Osteoblast (primary cell): Measurements from ENCODE around the gene CTLA4. TPM values are rescaled to one million over a fixed set of nuclear protein-coding genes. Genes with fewer than 3 reads are reported as not detected.

Experiments used
- DNase-seq: peaks from one replicate; pipeline ENCODE4 v3.0.0; 2011; ENCODE audit warnings: low spot score, mixed read lengths; ENCODE audit not compliant: insufficient read length; ENCODE audit errors: missing footprints
- H2AFZ ChIP-seq: 2 replicates; pipeline ENCODE4 v1.6.0; 2011; ENCODE audit warnings: mild to moderate bottlenecking, low read length
- H3K27ac ChIP-seq: 2 replicates; pipeline ENCODE4 v1.5.1; 2011; ENCODE audit warnings: mild to moderate bottlenecking, low read depth, low read length, moderate library complexity
- H3K27me3 ChIP-seq: 2 replicates; pipeline ENCODE4 v1.6.0; 2012; ENCODE audit warnings: mild to moderate bottlenecking, control low read depth, inconsistent platforms, low read length, moderate library complexity; ENCODE audit not compliant: insufficient read depth
- H3K36me3 ChIP-seq: 2 replicates; pipeline ENCODE4 v1.5.1; 2011; ENCODE audit warnings: mild to moderate bottlenecking, low read length, control low read depth, moderate library complexity; ENCODE audit not compliant: insufficient read depth
- H3K4me1 ChIP-seq: 2 replicates; pipeline ENCODE4 v1.5.1; 2011; ENCODE audit warnings: mild to moderate bottlenecking, low read length, control low read depth, moderate library complexity; ENCODE audit not compliant: insufficient read depth
- H3K4me2 ChIP-seq: 2 replicates; pipeline ENCODE4 v1.6.0; 2011; ENCODE audit warnings: mild to moderate bottlenecking, low read length; ENCODE audit not compliant: insufficient read depth
- H3K4me3 ChIP-seq: fragments of 200-600 bp; sonication (generic); 3 replicates; pipeline ENCODE4 v1.5.1; 2012; ENCODE audit warnings: mild to moderate bottlenecking, low read length, inconsistent platforms; ENCODE audit not compliant: insufficient read depth
- H3K79me2 ChIP-seq: 2 replicates; pipeline ENCODE4 v1.6.0; 2012; ENCODE audit warnings: mild to moderate bottlenecking, low read length, control low read depth, inconsistent platforms; ENCODE audit not compliant: insufficient read depth
- H3K9me3 ChIP-seq: 2 replicates; pipeline ENCODE4 v1.5.1; 2011; ENCODE audit warnings: low read depth, low read length, control low read depth
- H4K20me1 ChIP-seq: 2 replicates; pipeline ENCODE4 v1.6.0; 2012; ENCODE audit warnings: mild to moderate bottlenecking, low read length, control low read depth; ENCODE audit not compliant: insufficient read depth
- CTCF ChIP-seq: IDR thresholded peaks from 2 replicates; pipeline ENCODE4 v1.5.1; 2011; ENCODE audit warnings: mild to moderate bottlenecking, low read depth, low read length, moderate library complexity; ENCODE audit errors: extremely low read depth
- total RNA-seq: library from RNA; depleted of rRNA; stranded (reverse); fragments of >200 nt; gene quantifications from 2 replicates; pipeline ENCODE4 v1.2.3, GENCODE V29; 2012

CTLA4 gene
- total RNA-seq, 1 donor, result not detected

DNA sequence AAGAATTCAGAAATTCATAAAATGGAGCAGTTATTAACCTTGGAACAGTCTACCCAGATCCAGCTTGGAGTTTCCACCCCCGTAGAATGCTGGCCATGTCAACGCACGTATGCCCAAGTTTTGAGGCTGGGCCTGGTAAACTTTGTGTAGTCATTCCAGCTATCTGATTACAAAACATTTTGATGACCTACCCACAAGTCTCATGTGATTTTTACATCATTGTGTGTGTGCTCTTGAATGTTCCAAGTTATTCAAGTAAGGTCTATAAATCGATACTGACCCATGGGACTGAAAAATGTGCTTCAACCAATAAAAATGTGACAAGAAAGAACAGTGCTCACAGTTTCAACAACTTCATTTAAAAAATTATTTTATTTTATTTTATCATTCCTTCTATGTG lies 36.5 kb downstream of the CTLA4 start:
- H3K4me1 ChIP-seq, result peaks cover 20% of the 10 kb centered on the region
- no peak overlapping the region for H3K4me3 ChIP-seq
- no peak for TF ChIP-seq CTCF
- H3K9me3 ChIP-seq, result peaks cover 3% of the 10 kb centered on the region
- H2AFZ ChIP-seq, result no peak overlapping the region
- H3K27me3 ChIP-seq, result no peaks in the 10 kb centered on the region
- DNase-seq, result no peak
- H3K4me2 ChIP-seq, result no peak overlapping the region
- H3K79me2 ChIP-seq, result no peaks in the 10 kb centered on the region
- H4K20me1 ChIP-seq, result no peaks in the 10 kb centered on the region
- H3K27ac ChIP-seq, result no peak overlapping the region
- no peaks in the 10 kb centered on the region for H3K36me3 ChIP-seq

- Histone ChIP-seq H3K4me3 (no peak overlapping the region), H3K36me3 (no peaks in the 10 kb centered on the region), H3K9me3 (peaks cover 3% of the 10 kb centered on the region), H4K20me1 (no peaks in the 10 kb centered on the region), H3K79me2 (no peaks in the 10 kb centered on the region), H3K4me2 (no peak overlapping the region), H3K27me3 (no peaks in the 10 kb centered on the region), H2AFZ (no peak overlapping the region), H3K4me1 (peaks cover 22% of the 10 kb centered on the region), H3K27ac (no peak overlapping the region)
- TF ChIP-seq CTCF, result no peak
- DNase-seq, result no peak
Observed at GRCh38 chr2:203905656-203906055, 38.1 kb downstream of the CTLA4 start.

DNA sequence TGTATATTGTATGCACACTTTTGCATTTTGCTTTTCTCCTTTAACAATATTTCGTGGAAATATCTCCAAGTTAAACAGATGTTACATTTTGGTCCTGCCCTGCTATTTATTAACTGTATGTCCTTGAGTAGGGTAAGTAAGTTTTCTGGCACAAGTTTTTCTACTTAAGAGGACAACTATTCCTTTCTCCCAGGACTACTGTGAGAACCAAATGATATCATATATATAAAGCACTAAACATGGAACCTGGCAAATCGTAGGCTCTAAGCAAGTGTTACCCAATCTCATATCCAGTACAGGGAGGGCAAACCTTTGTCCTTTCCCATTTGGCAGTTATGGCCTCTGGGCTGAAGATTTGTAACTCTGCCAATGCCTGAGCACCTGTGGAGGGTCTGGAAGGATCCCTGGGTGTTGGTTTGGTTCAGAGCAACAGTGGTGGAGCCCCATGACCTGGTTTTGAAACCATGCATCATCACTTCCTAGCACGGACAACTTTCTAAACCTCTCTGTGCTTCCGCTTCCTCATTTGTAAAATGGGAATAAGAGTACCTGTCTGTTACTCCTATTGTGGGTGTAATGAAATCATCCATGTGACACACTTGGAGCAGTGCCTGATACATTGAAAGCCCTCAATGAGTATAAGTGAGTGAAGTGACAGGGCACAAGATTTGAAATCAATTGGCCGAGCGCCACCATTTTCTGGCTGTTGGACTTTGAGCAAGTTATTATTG lies 40.7 kb downstream of the CTLA4 start:
- DNase-seq, result no peak
- H4K20me1 ChIP-seq, result no peaks in the 10 kb centered on the region
- H3K4me1 ChIP-seq, result peaks cover 21% of the 10 kb centered on the region
- H2AFZ ChIP-seq, result peak overlapping the region; percentile 80
- no peak for TF ChIP-seq CTCF
- H3K27ac ChIP-seq, result peak overlapping the region; percentile 77
- H3K79me2 ChIP-seq, result no peaks in the 10 kb centered on the region
- no peaks in the 10 kb centered on the region for H3K27me3 ChIP-seq
- H3K4me3 ChIP-seq, result no peak overlapping the region
- no peaks in the 10 kb centered on the region for H3K9me3 ChIP-seq
- no peak overlapping the region for H3K4me2 ChIP-seq
- H3K36me3 ChIP-seq, result no peaks in the 10 kb centered on the region

- peak overlapping the region; percentile 77 for H3K27ac ChIP-seq
- H3K9me3 ChIP-seq, result no peaks in the 10 kb centered on the region
- no peaks in the 10 kb centered on the region for H3K79me2 ChIP-seq
- peak overlapping the region; percentile 80 for H2AFZ ChIP-seq
- H3K27me3 ChIP-seq, result no peaks in the 10 kb centered on the region
- peaks cover 24% of the 10 kb centered on the region for H3K4me1 ChIP-seq
- TF ChIP-seq CTCF, result no peak
- H4K20me1 ChIP-seq, result no peaks in the 10 kb centered on the region
- no peaks in the 10 kb centered on the region for H3K36me3 ChIP-seq
- H3K4me2 ChIP-seq, result peak overlapping the region; percentile 91
- DNase-seq, result no peak
- H3K4me3 ChIP-seq, result peak overlapping the region; percentile 64
Observed at GRCh38 chr2:203908797-203909185, 41.2 kb downstream of the CTLA4 start.
